Sigmoid colon (tissue), 7 donors: ENCODE results near the gene LETM1. TPM values are rescaled to one million over a fixed set of nuclear protein-coding genes. Genes with fewer than 3 reads are reported as not detected.

Experiments
- DNase-seq: peaks from one replicate; pipeline ENCODE4 v3.0.0-alpha.2; 2019
- H3K27ac ChIP-seq, 4 donors: fragments of 200-600 bp; sonication (generic); one replicate each; pipeline ENCODE4 v1.5.1; 2016 to 2019; ENCODE audit warnings: mild to moderate bottlenecking in 1 of 4
- H3K27me3 ChIP-seq, 3 donors: fragments of 200-600 bp; sonication (generic); one replicate each; pipeline ENCODE4 v1.5.1; 2019; ENCODE audit warnings: mild to moderate bottlenecking in 1 of 3
- H3K36me3 ChIP-seq, 4 donors: fragments of 200-600 bp; sonication (generic); one replicate each; pipeline ENCODE4 v1.5.1; 2016 to 2019
- H3K4me1 ChIP-seq, 4 donors: fragments of 200-600 bp; sonication (generic); one replicate each; pipeline ENCODE4 v1.5.1; 2017 to 2019
- H3K4me3 ChIP-seq, 4 donors: fragments of 200-600 bp; sonication (generic); one replicate each; pipeline ENCODE4 v1.5.1; 2017 to 2019; ENCODE audit warnings: mild to moderate bottlenecking in 2 of 4, moderate library complexity in 1 of 4
- H3K9me3 ChIP-seq, 4 donors: fragments of 200-600 bp in 3 of 4; sonication (generic) in 3 of 4; one replicate each; pipeline versions ENCODE4 v1.5.1 to v1.6.1; 2013 to 2019
- CTCF ChIP-seq, 4 experiments: fragments of 450-650 bp in 3 of 4; fragments of 200-600 bp in 1 of 4; IDR thresholded peaks; one replicate each; pipeline ENCODE4 v1.5.1; 2016 to 2019; ENCODE audit warnings: antibody characterized with exemption in 4 of 4, mild to moderate bottlenecking in 3 of 4, moderate library complexity in 2 of 4
- EP300 ChIP-seq, 4 donors: sonication (generic); formaldehyde crosslinking; IDR thresholded peaks; one replicate each; pipeline ENCODE4 v1.6.1; 2017; ENCODE audit warnings: antibody characterized with exemption in 4 of 4
- POLR2A ChIP-seq, 2 donors: fragments of 450-650 bp; IDR thresholded peaks; one replicate each; pipeline ENCODE4 v1.6.1; 2016; ENCODE audit warnings: antibody characterized with exemption in 2 of 2, mild to moderate bottlenecking in 2 of 2, moderate library complexity in 2 of 2
- POLR2AphosphoS5 ChIP-seq, 4 donors: sonication (generic); formaldehyde crosslinking; IDR thresholded peaks; one replicate each; pipeline ENCODE4 v1.6.1; 2017; ENCODE audit warnings: antibody characterized with exemption in 4 of 4
- WGBS, 2 donors: extraction: QIAGEN DNeasy Blood & Tissue Kit; methylation state at CpG; one replicate each; pipeline ENCODE4 v1.1.7; 2013; 5-methylcytosine and 5-hydroxymethylcytosine counted together
- intact Hi-C: fragments of 100-400 bp; cut with DNase I; formaldehyde crosslinking; loops from one replicate; pipeline ENCODE4 v1.15.1; 2023
- polyA plus RNA-seq, 3 donors: library from polyadenylated mRNA; stranded (reverse); fragments of 200-250 nt; gene quantifications; one replicate each; pipeline ENCODE4 v1.2.3, GENCODE V29; 2013
- total RNA-seq, 4 donors: library from RNA; depleted of rRNA; stranded (reverse); fragments of >200 nt; gene quantifications; one replicate each; pipeline ENCODE4 v1.1.0, GENCODE V29; 2016
- donor health status: healthy with polysubstance abuse.
- donor health status: Bipolar disorder and iron deficiency.
- donor health status: healthy.

Gene LETM1
- total and polyA plus RNA-seq, 7 donors = 11.4 to 91.6 (median 18.6) TPM

DNA sequence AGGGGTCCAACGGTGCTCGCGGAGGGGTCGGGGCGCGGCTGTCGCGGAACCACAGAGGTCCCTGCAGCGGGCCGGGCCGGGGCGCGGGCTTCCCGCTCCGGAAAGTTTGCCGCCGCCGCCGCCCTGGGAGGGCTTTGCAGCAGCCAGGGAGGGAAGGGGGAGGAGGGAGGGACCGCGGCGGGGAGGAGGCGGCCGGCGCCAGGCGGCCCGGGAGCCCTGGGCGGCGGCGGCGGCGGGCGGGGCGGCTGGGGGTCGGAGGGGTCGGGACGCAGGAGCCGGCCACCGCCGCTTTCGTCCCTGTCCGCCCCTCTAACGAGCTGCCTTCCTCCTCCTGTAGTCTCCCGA lies 62.5 kb downstream of the LETM1 start:
- no peak for TF ChIP-seq POLR2AphosphoS5 (IDR thresholded peaks at IDR 0.05)
- no peak for TF ChIP-seq POLR2A (IDR thresholded peaks at IDR 0.05)
- TF ChIP-seq EP300 (IDR thresholded peaks at IDR 0.05) = no peak
- no peak for TF ChIP-seq CTCF (IDR thresholded peaks at IDR 0.05)
- Histone ChIP-seq H3K9me3 (no peaks in the 10 kb centered on the region), H3K27me3 (peaks cover 34 to 55% (median 52%) of the 10 kb centered on the region in 3 donors), H3K4me1 (peaks cover 0 to 27% (median 22%) of the 10 kb centered on the region in 4 donors), H3K4me3 (peak overlapping the region in 3 of 4 donors; percentile 46 to 52 (median 50)), H3K27ac (peak overlapping the region in 1 of 4 donors; percentile 22), H3K36me3 (no peaks in the 10 kb centered on the region)
- 0% methylated on average over 44 of the region's 44 CpGs for WGBS, 2 donors
- DNase-seq = no peak
- intact Hi-C loops = no loop called here

DNA sequence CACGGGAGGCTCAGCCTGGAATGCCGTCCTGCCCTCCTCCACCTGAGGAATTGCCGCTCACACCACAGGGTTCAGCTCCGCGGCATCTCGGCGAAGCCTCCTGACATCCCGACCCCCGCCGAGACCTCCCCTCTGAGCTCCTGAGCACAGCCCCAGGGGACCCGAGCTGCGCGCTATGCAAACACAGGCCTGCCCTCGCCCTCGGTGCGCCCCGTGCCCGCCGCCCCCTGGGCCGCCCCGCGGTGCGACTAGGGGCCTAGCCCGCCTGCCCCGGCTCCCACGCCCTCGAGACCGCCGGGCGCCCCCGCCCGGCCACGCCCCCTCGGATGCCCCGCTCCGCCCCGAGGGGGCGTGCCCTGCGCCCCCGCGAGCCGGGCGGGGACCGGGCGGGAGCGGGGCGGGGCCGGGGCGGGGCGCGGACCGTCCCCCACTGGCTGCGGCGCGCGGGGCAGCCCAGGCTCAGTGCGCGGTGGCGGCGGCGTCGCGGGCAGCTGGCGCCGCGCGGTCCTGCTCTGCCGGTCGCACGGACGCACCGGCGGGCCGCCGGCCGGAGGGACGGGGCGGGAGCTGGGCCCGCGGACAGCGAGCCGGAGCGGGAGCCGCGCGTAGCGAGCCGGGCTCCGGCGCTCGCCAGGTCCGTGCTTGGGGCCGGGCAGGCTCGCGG lies 63.0 kb downstream of the LETM1 start, which contains the start of gene FGFR3:
Gene FGFR3, plus strand, starts transcription at position 462 of the 664 bp plus-strand sequence. CDS start 642 bp downstream, outside the sequence.
- peaks cover 32 to 50% (median 47%) of the 10 kb centered on the region in 3 donors for H3K27me3 ChIP-seq
- TF ChIP-seq EP300 (IDR thresholded peaks at IDR 0.05) = no peak
- no peak for TF ChIP-seq POLR2A (IDR thresholded peaks at IDR 0.05)
- no peaks in the 10 kb centered on the region for H3K36me3 ChIP-seq
- peak within 1 kb of the TSS in 1 of 4 donors; percentile 22 for H3K27ac ChIP-seq
- WGBS, 2 donors = 1 to 2% methylated on average over 95 of the region's 95 CpGs
- H3K9me3 ChIP-seq = no peaks in the 10 kb centered on the region
- intact Hi-C loops = no loop called here
- peak within 1 kb of the TSS in 3 of 4 donors; percentile 46 to 52 (median 50) for H3K4me3 ChIP-seq
- DNase-seq = no peak
- H3K4me1 ChIP-seq = peaks cover 0 to 27% (median 22%) of the 10 kb centered on the region in 4 donors

GRCh38 chr4:1792158-1792831 lies 63.7 kb downstream of the LETM1 start:
- intact Hi-C loops = no loop called here
- no peak overlapping the region for H3K4me3 ChIP-seq
- peaks cover 30 to 46% (median 40%) of the 10 kb centered on the region in 3 donors for H3K27me3 ChIP-seq
- H3K27ac ChIP-seq = no peak overlapping the region
- WGBS, 2 donors = 38 to 60% methylated on average over 29 of the region's 29 CpGs
- TF ChIP-seq POLR2A (IDR thresholded peaks at IDR 0.05) (no peak), CTCF (IDR thresholded peaks at IDR 0.05) (no peak), EP300 (IDR thresholded peaks at IDR 0.05) (no peak), POLR2AphosphoS5 (IDR thresholded peaks at IDR 0.05) (no peak)
- no peaks in the 10 kb centered on the region for H3K36me3 ChIP-seq
- DNase-seq = no peak
- H3K4me1 ChIP-seq = peaks cover 0 to 27% (median 22%) of the 10 kb centered on the region in 4 donors
- no peaks in the 10 kb centered on the region for H3K9me3 ChIP-seq

DNA sequence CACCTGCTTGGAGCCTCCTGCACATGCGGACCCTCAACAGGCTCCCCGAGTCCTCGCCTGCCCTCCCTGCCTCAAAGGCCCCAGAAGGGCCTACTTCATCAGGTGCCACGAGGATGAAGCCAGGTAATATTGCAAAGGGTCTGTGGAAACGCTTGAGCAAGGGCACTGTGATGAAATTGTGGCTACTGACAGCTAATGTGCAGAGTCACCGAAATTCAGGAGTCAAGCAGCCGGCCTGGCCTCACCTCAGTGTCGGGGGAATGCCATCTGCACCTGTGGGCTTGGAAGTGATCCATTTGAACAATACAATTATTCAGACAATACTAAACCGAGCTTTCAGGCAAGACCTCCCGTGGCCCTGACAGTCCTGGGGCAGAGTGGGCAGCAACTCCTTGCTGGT lies 66.0 kb downstream of the LETM1 start:
- Histone ChIP-seq H3K36me3 (no peaks in the 10 kb centered on the region), H3K27ac (no peak overlapping the region), H3K9me3 (no peaks in the 10 kb centered on the region), H3K4me3 (no peak overlapping the region), H3K4me1 (peaks cover 0 to 22% (median 14%) of the 10 kb centered on the region in 4 donors), H3K27me3 (peaks cover 12 to 27% (median 18%) of the 10 kb centered on the region in 3 donors)
- WGBS, 2 donors = 84 to 90% methylated on average over 10 of the region's 10 CpGs
- intact Hi-C loops = no loop called here
- no peak for TF ChIP-seq EP300 (IDR thresholded peaks at IDR 0.05)
- TF ChIP-seq CTCF (IDR thresholded peaks at IDR 0.05) = no peak
- TF ChIP-seq POLR2A (IDR thresholded peaks at IDR 0.05) = no peak
- no peak for DNase-seq

DNA sequence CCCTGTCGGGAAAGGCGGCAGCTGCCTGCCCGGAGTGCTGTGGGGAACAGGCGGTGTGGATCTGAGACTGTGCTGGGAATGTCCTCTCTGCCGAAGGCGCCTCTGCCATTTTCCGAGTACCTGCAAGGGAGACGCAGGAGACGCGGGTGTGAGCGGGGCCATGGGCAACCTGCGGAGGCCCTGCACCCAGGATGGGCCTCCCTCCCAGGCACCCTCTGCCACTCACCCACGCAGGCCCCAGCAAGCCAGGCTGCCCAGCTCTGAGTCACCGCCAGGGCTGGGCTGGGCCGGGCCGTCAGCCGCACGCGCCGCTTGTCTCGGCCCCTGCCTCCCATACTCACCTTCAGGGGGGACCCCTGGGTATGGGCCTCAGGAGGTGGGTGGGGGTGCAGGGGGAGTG lies 66.4 kb downstream of the LETM1 start:
- Histone ChIP-seq H3K27ac (no peak overlapping the region), H3K36me3 (no peaks in the 10 kb centered on the region), H3K9me3 (no peaks in the 10 kb centered on the region), H3K4me1 (peaks cover 0 to 17% (median 9%) of the 10 kb centered on the region in 4 donors), H3K27me3 (peaks cover 9 to 23% (median 13%) of the 10 kb centered on the region in 3 donors), H3K4me3 (no peak overlapping the region)
- intact Hi-C loops = no loop called here
- no peak for TF ChIP-seq POLR2AphosphoS5 (IDR thresholded peaks at IDR 0.05)
- TF ChIP-seq POLR2A (IDR thresholded peaks at IDR 0.05) = no peak
- no peak for TF ChIP-seq EP300 (IDR thresholded peaks at IDR 0.05)
- TF ChIP-seq CTCF (IDR thresholded peaks at IDR 0.05) = no peak
- no peak for DNase-seq
- 91 to 92% methylated on average over 21 of the region's 21 CpGs for WGBS, 2 donors
